Testis (tissue), 3 donors: ENCODE measurements around the gene CDH23. TPM values are rescaled to one million over a fixed set of nuclear protein-coding genes. Genes with fewer than 3 reads are reported as not detected.

Experiments used
- DNase-seq: peaks from one replicate; pipeline ENCODE4 v3.0.0-alpha.2; 2019
- H3K27ac ChIP-seq, 2 donors: fragments of 200-600 bp; sonication (generic); one replicate each; pipeline ENCODE4 v1.5.1; 2019
- H3K27me3 ChIP-seq: fragments of 200-600 bp; sonication (generic); one replicate; pipeline ENCODE4 v1.5.1; 2019
- H3K36me3 ChIP-seq: fragments of 200-600 bp; sonication (generic); one replicate; pipeline ENCODE4 v1.5.1; 2017; ENCODE audit warnings: low read depth; ENCODE audit errors: missing control alignments
- H3K4me1 ChIP-seq: fragments of 200-600 bp; sonication (generic); one replicate; pipeline ENCODE4 v1.5.1; 2019
- H3K4me3 ChIP-seq, 2 donors: fragments of 200-600 bp; sonication (generic); one replicate each; pipeline ENCODE4 v1.5.1; 2017 to 2019
- H3K9me3 ChIP-seq: fragments of 200-600 bp; sonication (generic); one replicate; pipeline ENCODE4 v1.5.1; 2017
- CTCF ChIP-seq, 3 experiments: fragments of 450-650 bp in 2 of 3; fragments of 200-600 bp in 1 of 3; sonication (generic) in 1 of 3; IDR thresholded peaks; one replicate each; pipeline ENCODE4 v1.5.1; 2016 to 2019; ENCODE audit warnings: antibody characterized with exemption in 3 of 3, mild to moderate bottlenecking in 2 of 3, moderate library complexity in 1 of 3
- POLR2A ChIP-seq: fragments of 450-650 bp; IDR thresholded peaks from one replicate; pipeline ENCODE4 v1.6.1; 2017; ENCODE audit warnings: antibody characterized with exemption, mild to moderate bottlenecking, moderate library complexity
- WGBS, 2 donors: methylation state at CpG; one replicate each; pipeline ENCODE4 v1.1.5; 2018; 5-methylcytosine and 5-hydroxymethylcytosine counted together
- intact Hi-C: fragments of 100-400 bp; cut with DNase I; formaldehyde crosslinking; loops from one replicate; pipeline ENCODE4 v1.15.1; 2023; ENCODE audit warnings: low total_unique reads
- polyA plus RNA-seq: library from polyadenylated mRNA; stranded (reverse); fragments of 350-450 nt; fragmentation: Illumina TruSeq; extraction: RNeasy Lipid Tissue Mini Kit (QIAGEN cat#74804); gene quantifications from one replicate; pipeline ENCODE4 v1.2.3, GENCODE V29; 2014; ENCODE audit warnings: low read depth, low replicate concordance; ENCODE audit not compliant: insufficient read depth
- total RNA-seq, 2 donors: library from RNA; depleted of rRNA; stranded (reverse); fragments of >200 nt; gene quantifications; one replicate each; pipeline ENCODE4 v1.2.3, GENCODE V29; 2016

Gene CDH23
- total and polyA plus RNA-seq, 3 donors from 2014 or later = 29.8 to 125 (median 81.7) TPM

GRCh38 chr10:71494980-71495381, 98.3 kb downstream of the CDH23 start:
- whole genome bisulfite sequencing, 2 donors = 78 to 82% methylated on average over 9 of the region's 9 CpGs
- no peak for DNase-seq

GRCh38 chr10:71496927-71497762, 100.4 kb downstream of the CDH23 start:
- Histone ChIP-seq H3K4me3 (no peak overlapping the region), H3K27me3 (no peaks in the 10 kb centered on the region), H3K36me3 (no peaks in the 10 kb centered on the region), H3K9me3 (no peaks in the 10 kb centered on the region), H3K4me1 (no peaks in the 10 kb centered on the region), H3K27ac (no peak overlapping the region)
- WGBS, 2 donors = 44 to 65% methylated on average over 9 to 14 of the region's 14 CpGs
- no peak for DNase-seq
- intact Hi-C loops = no loop called here
- TF ChIP-seq CTCF (IDR thresholded peaks at IDR 0.05) (no peak), POLR2A (no peak)

More at GRCh38 chr10:71494980-71495381, 98.3 kb downstream of the CDH23 start:
- Histone ChIP-seq H3K9me3 (no peaks in the 10 kb centered on the region), H3K4me3 (no peak overlapping the region), H3K27ac (no peak overlapping the region), H3K27me3 (no peaks in the 10 kb centered on the region), H3K4me1 (no peaks in the 10 kb centered on the region), H3K36me3 (no peaks in the 10 kb centered on the region)
- TF ChIP-seq POLR2A (no peak), CTCF (IDR thresholded peaks at IDR 0.05) (no peak)
- intact Hi-C loops = no loop called here

- intact Hi-C loops = no loop called here
- TF ChIP-seq CTCF (IDR thresholded peaks at IDR 0.05) (no peak), POLR2A (no peak)
- no peak for DNase-seq
- no peaks in the 10 kb centered on the region for H3K9me3 ChIP-seq
- no peaks in the 10 kb centered on the region for H3K27me3 ChIP-seq
- H3K36me3 ChIP-seq = no peaks in the 10 kb centered on the region
- no peaks in the 10 kb centered on the region for H3K4me1 ChIP-seq
- 44 to 53% methylated on average over 9 of the region's 9 CpGs for WGBS, 2 donors
- no peak overlapping the region for H3K27ac ChIP-seq
- no peak overlapping the region for H3K4me3 ChIP-seq
Measured at GRCh38 chr10:71497763-71498326, 101.1 kb downstream of the CDH23 start.

- no peaks in the 10 kb centered on the region for H3K36me3 ChIP-seq
- H3K4me3 ChIP-seq = no peak overlapping the region
- H3K27me3 ChIP-seq = no peaks in the 10 kb centered on the region
- peaks cover 10% of the 10 kb centered on the region for H3K4me1 ChIP-seq
- no peak overlapping the region for H3K27ac ChIP-seq
- no peak for DNase-seq
- WGBS, 2 donors = 90 to 96% methylated on average over 4 of the region's 4 CpGs
- intact Hi-C loops = no loop called here
- no peak for TF ChIP-seq CTCF (IDR thresholded peaks at IDR 0.05)
- TF ChIP-seq POLR2A = no peak
- H3K9me3 ChIP-seq = no peaks in the 10 kb centered on the region
Measured at GRCh38 chr10:71501402-71501801, 104.7 kb downstream of the CDH23 start.
